ENCODE measurements around the gene PHF21B. TPM values are rescaled to one million over a fixed set of nuclear protein-coding genes. Genes with fewer than 3 reads are reported as not detected.

The PHF21B gene
- total RNA-seq, 1 donor from 2014 or later = 37.4 TPM

GRCh38 chr22:44972363-44973083, 37.3 kb downstream of the PHF21B start:
- Mint-ChIP-seq H3K4me1 (ENCODE audit: low read depth) (no peaks in the 10 kb centered on the region), H3K4me3 (ENCODE audit: low read depth) (no peak overlapping the region), H3K27me3 (no peaks in the 10 kb centered on the region), H3K36me3 (ENCODE audit: insufficient read depth) (no peaks in the 10 kb centered on the region), H3K9me3 (ENCODE audit: low read depth) (no peaks in the 10 kb centered on the region), H3K27ac (no peak overlapping the region)
- DNase-seq (ENCODE audit: low spot score, unreplicated experiment) = no peak
- TF ChIP-seq CTCF (IDR thresholded peaks at IDR 0.05; ENCODE audit: unreplicated experiment) = no peak

GRCh38 chr22:44971651-44972362, 38.0 kb downstream of the PHF21B start:
- Mint-ChIP-seq H3K27ac (no peak overlapping the region), H3K27me3 (no peaks in the 10 kb centered on the region), H3K9me3 (ENCODE audit: low read depth) (no peaks in the 10 kb centered on the region), H3K4me1 (ENCODE audit: low read depth) (no peaks in the 10 kb centered on the region), H3K4me3 (ENCODE audit: low read depth) (no peak overlapping the region), H3K36me3 (ENCODE audit: insufficient read depth) (no peaks in the 10 kb centered on the region)
- TF ChIP-seq CTCF (IDR thresholded peaks at IDR 0.05; ENCODE audit: unreplicated experiment) = no peak
- no peak for DNase-seq (ENCODE audit: low spot score, unreplicated experiment)

GRCh38 chr22:44970291-44970690, 39.5 kb downstream of the PHF21B start:
- H3K27me3 Mint-ChIP-seq = no peaks in the 10 kb centered on the region
- TF ChIP-seq CTCF (IDR thresholded peaks at IDR 0.05; ENCODE audit: unreplicated experiment) = no peak
- H3K4me3 Mint-ChIP-seq (ENCODE audit: low read depth) = no peak overlapping the region
- H3K9me3 Mint-ChIP-seq (ENCODE audit: low read depth) = no peaks in the 10 kb centered on the region
- DNase-seq (ENCODE audit: low spot score, unreplicated experiment) = no peak
- H3K36me3 Mint-ChIP-seq (ENCODE audit: insufficient read depth) = no peaks in the 10 kb centered on the region
- no peak overlapping the region for H3K27ac Mint-ChIP-seq
- no peaks in the 10 kb centered on the region for H3K4me1 Mint-ChIP-seq (ENCODE audit: low read depth)

- H3K27ac Mint-ChIP-seq = no peak overlapping the region
- H3K4me1 Mint-ChIP-seq (ENCODE audit: low read depth) = no peaks in the 10 kb centered on the region
- no peak for DNase-seq (ENCODE audit: low spot score, unreplicated experiment)
- no peak overlapping the region for H3K4me3 Mint-ChIP-seq (ENCODE audit: low read depth)
- no peak for TF ChIP-seq CTCF (IDR thresholded peaks at IDR 0.05; ENCODE audit: unreplicated experiment)
- no peaks in the 10 kb centered on the region for H3K36me3 Mint-ChIP-seq (ENCODE audit: insufficient read depth)
- no peaks in the 10 kb centered on the region for H3K27me3 Mint-ChIP-seq
- no peaks in the 10 kb centered on the region for H3K9me3 Mint-ChIP-seq (ENCODE audit: low read depth)
Measured at GRCh38 chr22:44969817-44970216, 40.0 kb downstream of the PHF21B start.

GRCh38 chr22:44968736-44969135, 41.1 kb downstream of the PHF21B start:
- Mint-ChIP-seq H3K9me3 (ENCODE audit: low read depth) (no peaks in the 10 kb centered on the region), H3K27me3 (no peaks in the 10 kb centered on the region), H3K27ac (no peak overlapping the region), H3K4me1 (ENCODE audit: low read depth) (no peaks in the 10 kb centered on the region), H3K36me3 (ENCODE audit: insufficient read depth) (no peaks in the 10 kb centered on the region), H3K4me3 (ENCODE audit: low read depth) (no peak overlapping the region)
- DNase-seq (ENCODE audit: low spot score, unreplicated experiment) = no peak
- TF ChIP-seq CTCF (IDR thresholded peaks at IDR 0.05; ENCODE audit: unreplicated experiment) = peak; percentile 35
